ENCODE measurements around the gene PCK1. TPM values are rescaled to one million over a fixed set of nuclear protein-coding genes. Genes with fewer than 3 reads are reported as not detected.

PCK1 gene
- total RNA-seq, 1 donor, result not detected

DNA sequence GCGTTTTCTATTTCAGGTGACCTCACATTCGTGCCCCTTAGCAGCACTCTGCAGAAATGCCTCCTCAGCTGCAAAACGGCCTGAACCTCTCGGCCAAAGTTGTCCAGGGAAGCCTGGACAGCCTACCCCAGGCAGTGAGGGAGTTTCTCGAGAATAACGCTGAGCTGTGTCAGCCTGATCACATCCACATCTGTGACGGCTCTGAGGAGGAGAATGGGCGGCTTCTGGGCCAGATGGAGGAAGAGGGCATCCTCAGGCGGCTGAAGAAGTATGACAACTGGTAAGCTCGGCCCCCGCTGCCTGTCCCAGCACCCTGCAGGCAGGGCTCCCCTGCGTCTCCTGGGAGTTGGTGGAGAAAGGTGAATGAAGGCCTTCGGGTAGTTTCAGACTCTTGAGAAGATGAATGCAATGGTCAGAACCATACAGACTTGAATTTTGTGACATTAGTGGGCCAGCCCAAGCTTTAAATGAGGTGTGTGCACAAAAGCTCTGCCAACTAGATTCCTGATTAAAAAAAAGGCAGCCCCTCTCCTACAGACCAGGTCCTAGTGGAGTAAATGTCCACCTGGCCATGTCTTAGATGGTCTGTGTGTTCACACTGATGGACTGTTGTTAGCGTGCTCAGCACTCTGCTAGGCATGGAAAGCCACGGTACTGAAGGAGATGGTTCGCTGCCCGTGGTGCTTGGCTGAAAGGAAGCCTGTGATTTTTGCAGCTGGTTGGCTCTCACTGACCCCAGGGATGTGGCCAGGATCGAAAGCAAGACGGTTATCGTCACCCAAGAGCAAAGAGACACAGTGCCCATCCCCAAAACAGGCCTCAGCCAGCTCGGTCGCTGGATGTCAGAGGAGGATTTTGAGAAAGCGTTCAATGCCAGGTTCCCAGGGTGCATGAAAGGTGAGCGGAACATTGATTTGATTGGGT lies 708 bp downstream of the PCK1 start:
- Histone ChIP-seq H3K4me1 (ENCODE audit: insufficient read depth, low read length) (no peaks in the 10 kb centered on the region), H3K27ac (ENCODE audit: low read depth, low read length) (no peak overlapping the region), H4K20me1 (ENCODE audit: insufficient read depth, low read length) (no peaks in the 10 kb centered on the region), H3K4me3 (ENCODE audit: insufficient read depth, low read length) (no peak overlapping the region), H3K4me2 (ENCODE audit: insufficient read depth, low read length) (no peak overlapping the region), H3K9me3 (ENCODE audit: low read depth, low read length) (no peaks in the 10 kb centered on the region), H3K27me3 (ENCODE audit: insufficient read depth, low read length) (peaks cover 18% of the 10 kb centered on the region), H3K79me2 (ENCODE audit: insufficient read depth, low read length) (no peaks in the 10 kb centered on the region), H2AFZ (ENCODE audit: low read length) (no peak overlapping the region), H3K36me3 (ENCODE audit: insufficient read depth, low read length) (no peaks in the 10 kb centered on the region)
- peak; percentile 53 for DNase-seq (ENCODE audit: insufficient read length, low spot score, missing footprints)
- TF ChIP-seq, protein P1, sequence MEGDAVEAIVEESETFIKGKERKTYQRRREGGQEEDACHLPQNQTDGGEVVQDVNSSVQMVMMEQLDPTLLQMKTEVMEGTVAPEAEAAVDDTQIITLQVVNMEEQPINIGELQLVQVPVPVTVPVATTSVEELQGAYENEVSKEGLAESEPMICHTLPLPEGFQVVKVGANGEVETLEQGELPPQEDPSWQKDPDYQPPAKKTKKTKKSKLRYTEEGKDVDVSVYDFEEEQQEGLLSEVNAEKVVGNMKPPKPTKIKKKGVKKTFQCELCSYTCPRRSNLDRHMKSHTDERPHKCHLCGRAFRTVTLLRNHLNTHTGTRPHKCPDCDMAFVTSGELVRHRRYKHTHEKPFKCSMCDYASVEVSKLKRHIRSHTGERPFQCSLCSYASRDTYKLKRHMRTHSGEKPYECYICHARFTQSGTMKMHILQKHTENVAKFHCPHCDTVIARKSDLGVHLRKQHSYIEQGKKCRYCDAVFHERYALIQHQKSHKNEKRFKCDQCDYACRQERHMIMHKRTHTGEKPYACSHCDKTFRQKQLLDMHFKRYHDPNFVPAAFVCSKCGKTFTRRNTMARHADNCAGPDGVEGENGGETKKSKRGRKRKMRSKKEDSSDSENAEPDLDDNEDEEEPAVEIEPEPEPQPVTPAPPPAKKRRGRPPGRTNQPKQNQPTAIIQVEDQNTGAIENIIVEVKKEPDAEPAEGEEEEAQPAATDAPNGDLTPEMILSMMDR (IDR thresholded peaks at IDR 0.05; ENCODE audit: extremely low read depth, low read depth, low read length), result no peak

DNA sequence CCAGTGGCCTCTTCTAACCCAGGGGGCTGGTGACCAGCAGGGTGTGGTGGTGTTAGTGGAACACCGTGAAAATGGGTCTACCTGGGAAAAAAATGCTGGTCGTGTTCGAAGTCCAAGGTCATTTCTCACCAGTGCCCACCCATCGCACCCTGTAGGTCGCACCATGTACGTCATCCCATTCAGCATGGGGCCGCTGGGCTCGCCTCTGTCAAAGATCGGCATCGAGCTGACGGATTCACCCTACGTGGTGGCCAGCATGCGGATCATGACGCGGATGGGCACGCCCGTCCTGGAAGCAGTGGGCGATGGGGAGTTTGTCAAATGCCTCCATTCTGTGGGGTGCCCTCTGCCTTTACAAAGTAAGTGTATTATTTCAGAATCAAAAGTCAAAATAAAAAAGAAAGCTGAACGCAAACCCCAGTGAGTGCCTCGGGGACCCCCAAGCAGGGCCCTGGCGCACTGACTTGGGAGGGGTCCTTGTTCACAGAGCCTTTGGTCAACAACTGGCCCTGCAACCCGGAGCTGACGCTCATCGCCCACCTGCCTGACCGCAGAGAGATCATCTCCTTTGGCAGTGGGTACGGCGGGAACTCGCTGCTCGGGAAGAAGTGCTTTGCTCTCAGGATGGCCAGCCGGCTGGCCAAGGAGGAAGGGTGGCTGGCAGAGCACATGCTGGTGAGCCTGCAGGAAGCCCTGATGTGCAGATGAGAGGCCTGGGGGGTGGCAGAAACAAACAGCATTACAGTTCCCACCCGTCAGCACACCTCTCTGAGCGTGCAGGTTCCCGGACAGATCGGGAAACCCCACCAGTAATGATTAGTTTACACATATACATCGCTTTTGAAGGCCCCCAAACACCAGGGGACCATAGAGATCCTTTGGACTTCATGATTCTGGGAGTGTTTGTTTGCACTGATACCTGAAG lies 1.9 kb downstream of the PCK1 start:
- Histone ChIP-seq H4K20me1 (ENCODE audit: insufficient read depth, low read length) (no peaks in the 10 kb centered on the region), H3K27ac (ENCODE audit: low read depth, low read length) (no peak overlapping the region), H3K36me3 (ENCODE audit: insufficient read depth, low read length) (no peaks in the 10 kb centered on the region), H3K4me2 (ENCODE audit: insufficient read depth, low read length) (no peak overlapping the region), H2AFZ (ENCODE audit: low read length) (no peak overlapping the region), H3K79me2 (ENCODE audit: insufficient read depth, low read length) (no peaks in the 10 kb centered on the region), H3K9me3 (ENCODE audit: low read depth, low read length) (no peaks in the 10 kb centered on the region), H3K4me3 (ENCODE audit: insufficient read depth, low read length) (no peak overlapping the region), H3K27me3 (ENCODE audit: insufficient read depth, low read length) (peaks cover 20% of the 10 kb centered on the region), H3K4me1 (ENCODE audit: insufficient read depth, low read length) (no peaks in the 10 kb centered on the region)
- TF ChIP-seq, protein P1 (IDR thresholded peaks at IDR 0.05; ENCODE audit: extremely low read depth, low read depth, low read length), result no peak
- DNase-seq (ENCODE audit: insufficient read length, low spot score, missing footprints), result no peak

DNA sequence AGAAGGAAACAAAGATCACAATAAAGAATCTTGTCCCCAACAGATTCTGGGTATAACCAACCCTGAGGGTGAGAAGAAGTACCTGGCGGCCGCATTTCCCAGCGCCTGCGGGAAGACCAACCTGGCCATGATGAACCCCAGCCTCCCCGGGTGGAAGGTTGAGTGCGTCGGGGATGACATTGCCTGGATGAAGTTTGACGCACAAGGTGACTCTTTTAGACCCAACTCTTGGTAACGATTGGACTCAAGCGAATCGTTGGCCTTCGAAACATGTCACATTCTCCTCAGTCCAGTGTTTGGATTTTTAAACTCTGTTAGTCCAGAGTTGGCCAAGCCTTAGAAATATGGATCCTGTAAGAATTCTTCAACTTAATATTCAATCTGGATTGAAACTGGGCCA lies 2.6 kb downstream of the PCK1 start:
- Histone ChIP-seq H3K27me3 (ENCODE audit: insufficient read depth, low read length) (peaks cover 15% of the 10 kb centered on the region), H3K9me3 (ENCODE audit: low read depth, low read length) (no peaks in the 10 kb centered on the region)

More for the DNA sequence above, 2.6 kb downstream of the PCK1 start:
- DNase-seq (ENCODE audit: insufficient read length, low spot score, missing footprints), result no peak
- Histone ChIP-seq H3K36me3 (ENCODE audit: insufficient read depth, low read length) (no peaks in the 10 kb centered on the region), H3K4me1 (ENCODE audit: insufficient read depth, low read length) (no peaks in the 10 kb centered on the region), H3K4me3 (ENCODE audit: insufficient read depth, low read length) (no peak overlapping the region), H4K20me1 (ENCODE audit: insufficient read depth, low read length) (no peaks in the 10 kb centered on the region), H3K79me2 (ENCODE audit: insufficient read depth, low read length) (no peaks in the 10 kb centered on the region), H3K4me2 (ENCODE audit: insufficient read depth, low read length) (no peak overlapping the region), H3K27ac (ENCODE audit: low read depth, low read length) (no peak overlapping the region), H2AFZ (ENCODE audit: low read length) (no peak overlapping the region)
- TF ChIP-seq, protein P1 (IDR thresholded peaks at IDR 0.05; ENCODE audit: extremely low read depth, low read depth, low read length), result no peak
